GM10248 (cell line): ENCODE results near the gene GREB1.

Experiments used
- CTCF ChIA-PET: fragments of 300-600 bp; sonication (Branson Sonifier 250); formaldehyde crosslinking; extraction: SDS; loops from one replicate; lab custom pipeline; 2021; ENCODE audit warnings: antibody characterized with exemption; lab: Yijun Ruan, JAX
- POLR2A ChIA-PET: fragments of 350-650 bp; sonication (Branson Sonifier 250); formaldehyde crosslinking; extraction: SDS; loops from one replicate; lab custom pipeline; 2020; ENCODE audit warnings: antibody characterized with exemption; lab: Yijun Ruan, JAX
- DNase-seq: peaks from one replicate; pipeline ENCODE4 v3.0.0; 2012; ENCODE audit errors: extremely low spot score
- TF ChIP-seq, protein P1 (sequence below): IDR thresholded peaks from 2 replicates; pipeline ENCODE4 v1.5.1; 2012; ENCODE audit warnings: mild to moderate bottlenecking, low read depth; ENCODE audit errors: extremely low read depth, missing control alignments, control extremely low read depth

The GREB1 gene, protein sequence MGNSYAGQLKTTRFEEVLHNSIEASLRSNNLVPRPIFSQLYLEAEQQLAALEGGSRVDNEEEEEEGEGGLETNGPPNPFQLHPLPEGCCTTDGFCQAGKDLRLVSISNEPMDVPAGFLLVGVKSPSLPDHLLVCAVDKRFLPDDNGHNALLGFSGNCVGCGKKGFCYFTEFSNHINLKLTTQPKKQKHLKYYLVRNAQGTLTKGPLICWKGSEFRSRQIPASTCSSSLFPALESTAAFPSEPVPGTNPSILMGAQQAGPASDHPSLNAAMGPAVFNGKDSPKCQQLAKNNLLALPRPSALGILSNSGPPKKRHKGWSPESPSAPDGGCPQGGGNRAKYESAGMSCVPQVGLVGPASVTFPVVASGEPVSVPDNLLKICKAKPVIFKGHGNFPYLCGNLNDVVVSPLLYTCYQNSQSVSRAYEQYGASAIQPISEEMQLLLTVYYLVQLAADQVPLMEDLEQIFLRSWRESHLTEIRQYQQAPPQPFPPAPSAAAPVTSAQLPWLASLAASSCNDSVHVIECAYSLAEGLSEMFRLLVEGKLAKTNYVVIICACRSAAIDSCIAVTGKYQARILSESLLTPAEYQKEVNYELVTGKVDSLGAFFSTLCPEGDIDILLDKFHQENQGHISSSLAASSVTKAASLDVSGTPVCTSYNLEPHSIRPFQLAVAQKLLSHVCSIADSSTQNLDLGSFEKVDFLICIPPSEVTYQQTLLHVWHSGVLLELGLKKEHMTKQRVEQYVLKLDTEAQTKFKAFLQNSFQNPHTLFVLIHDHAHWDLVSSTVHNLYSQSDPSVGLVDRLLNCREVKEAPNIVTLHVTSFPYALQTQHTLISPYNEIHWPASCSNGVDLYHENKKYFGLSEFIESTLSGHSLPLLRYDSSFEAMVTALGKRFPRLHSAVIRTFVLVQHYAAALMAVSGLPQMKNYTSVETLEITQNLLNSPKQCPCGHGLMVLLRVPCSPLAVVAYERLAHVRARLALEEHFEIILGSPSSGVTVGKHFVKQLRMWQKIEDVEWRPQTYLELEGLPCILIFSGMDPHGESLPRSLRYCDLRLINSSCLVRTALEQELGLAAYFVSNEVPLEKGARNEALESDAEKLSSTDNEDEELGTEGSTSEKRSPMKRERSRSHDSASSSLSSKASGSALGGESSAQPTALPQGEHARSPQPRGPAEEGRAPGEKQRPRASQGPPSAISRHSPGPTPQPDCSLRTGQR (N-terminal part only)

DNA sequence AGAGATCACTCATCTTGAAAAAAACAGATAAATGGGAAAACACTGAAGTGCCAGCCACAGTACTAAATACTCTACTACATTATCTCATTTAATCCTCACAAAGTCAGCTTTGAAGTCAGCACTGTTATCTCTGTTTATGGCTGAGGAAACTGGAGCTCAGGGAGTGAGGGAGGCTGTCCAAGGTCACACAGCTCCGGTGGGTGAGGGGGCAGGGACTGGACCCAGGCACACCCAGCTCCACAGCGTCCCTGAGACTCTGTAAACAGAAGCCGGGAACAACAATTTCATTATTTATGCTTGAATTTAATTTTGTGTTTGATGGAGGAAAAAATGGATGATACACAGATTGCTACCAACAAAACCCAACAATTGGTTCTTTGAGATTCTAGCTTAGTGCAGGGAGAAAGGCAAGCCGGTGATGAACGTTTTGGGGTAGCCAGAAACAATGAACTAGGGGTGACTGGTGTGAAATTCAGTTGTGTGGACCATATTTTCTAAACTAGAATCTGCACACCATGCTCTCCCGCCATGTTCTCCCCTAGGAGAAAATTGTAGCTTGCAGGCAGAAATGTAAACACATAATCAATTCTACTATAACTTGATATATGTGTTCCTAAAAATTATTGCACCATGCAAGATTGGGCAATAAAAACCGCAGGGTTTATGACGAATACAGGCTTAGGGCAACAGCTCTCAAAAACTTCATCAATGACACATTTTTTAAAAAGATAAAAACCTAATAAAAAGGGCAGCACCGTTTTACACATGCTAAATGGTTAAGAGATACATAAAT lies at the start of gene GREB1:
Gene GREB1, plus strand, starts transcription at position 768 of the 793 bp plus-strand sequence. CDS start 22,570 bp downstream, outside the sequence.
- TF ChIP-seq, protein P1, sequence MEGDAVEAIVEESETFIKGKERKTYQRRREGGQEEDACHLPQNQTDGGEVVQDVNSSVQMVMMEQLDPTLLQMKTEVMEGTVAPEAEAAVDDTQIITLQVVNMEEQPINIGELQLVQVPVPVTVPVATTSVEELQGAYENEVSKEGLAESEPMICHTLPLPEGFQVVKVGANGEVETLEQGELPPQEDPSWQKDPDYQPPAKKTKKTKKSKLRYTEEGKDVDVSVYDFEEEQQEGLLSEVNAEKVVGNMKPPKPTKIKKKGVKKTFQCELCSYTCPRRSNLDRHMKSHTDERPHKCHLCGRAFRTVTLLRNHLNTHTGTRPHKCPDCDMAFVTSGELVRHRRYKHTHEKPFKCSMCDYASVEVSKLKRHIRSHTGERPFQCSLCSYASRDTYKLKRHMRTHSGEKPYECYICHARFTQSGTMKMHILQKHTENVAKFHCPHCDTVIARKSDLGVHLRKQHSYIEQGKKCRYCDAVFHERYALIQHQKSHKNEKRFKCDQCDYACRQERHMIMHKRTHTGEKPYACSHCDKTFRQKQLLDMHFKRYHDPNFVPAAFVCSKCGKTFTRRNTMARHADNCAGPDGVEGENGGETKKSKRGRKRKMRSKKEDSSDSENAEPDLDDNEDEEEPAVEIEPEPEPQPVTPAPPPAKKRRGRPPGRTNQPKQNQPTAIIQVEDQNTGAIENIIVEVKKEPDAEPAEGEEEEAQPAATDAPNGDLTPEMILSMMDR = no peak
- DNase-seq = no peak
- ChIA-PET CTCF (interaction anchor here (1.2 to 2.0 kb wide), 4 partner anchors 9 to 54 kb away, joined by 3 to 5 read pairs (median 4); no protein-coding TSS in a partner anchor), POLR2A (no interaction called here)

DNA sequence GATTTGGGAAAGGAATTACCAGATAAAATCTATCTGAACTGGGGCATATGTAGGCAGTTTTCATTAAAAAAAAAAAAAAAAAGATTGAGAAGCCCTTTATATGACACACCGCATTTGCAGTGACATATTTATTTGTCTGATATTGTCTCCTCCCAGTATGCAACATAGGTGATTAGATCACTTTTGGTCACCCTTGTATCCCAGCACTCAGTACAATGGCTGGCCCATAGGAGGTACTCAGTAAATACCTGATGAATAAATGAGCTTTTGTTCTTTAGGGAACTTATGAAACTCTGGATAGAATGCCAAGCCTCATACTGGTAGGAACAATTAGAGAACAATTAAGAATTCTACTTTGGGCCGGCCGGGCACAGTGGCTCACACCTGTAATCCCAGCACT lies 45.0 kb upstream of the GREB1 start:
- CTCF ChIA-PET = interaction anchor here (0.8 to 1.7 kb wide), 2 partner anchors 94 to 357 kb away, joined by 3 to 5 read pairs; no protein-coding TSS in a partner anchor
- TF ChIP-seq, protein P1 = no peak
- DNase-seq = no peak
- POLR2A ChIA-PET = no interaction called here

DNA sequence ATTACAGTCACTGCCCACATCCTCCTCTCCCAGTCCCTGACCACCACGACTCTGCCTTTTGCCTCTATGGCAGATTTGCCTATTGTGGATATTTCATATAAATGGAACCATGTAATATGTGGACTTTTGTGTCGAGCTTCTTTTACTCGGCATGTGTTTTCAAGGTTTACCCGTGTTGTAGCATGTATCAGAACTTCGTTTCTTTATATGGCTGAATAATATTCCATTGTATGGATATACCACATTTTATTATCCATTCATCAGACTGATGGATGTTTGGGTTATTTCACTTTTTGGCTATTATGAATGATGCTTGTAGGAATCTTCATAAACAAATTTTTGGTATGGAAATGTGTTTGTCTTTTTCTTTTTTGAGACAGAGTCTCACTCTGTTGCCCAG lies 43.7 kb upstream of the GREB1 start:
- CTCF ChIA-PET = interaction anchor here (1.8 kb wide), 1 partner anchor 92 kb away, joined by 11 read pairs; no protein-coding TSS in a partner anchor
- TF ChIP-seq, protein P1 = no peak
- POLR2A ChIA-PET = no interaction called here
- no peak for DNase-seq

DNA sequence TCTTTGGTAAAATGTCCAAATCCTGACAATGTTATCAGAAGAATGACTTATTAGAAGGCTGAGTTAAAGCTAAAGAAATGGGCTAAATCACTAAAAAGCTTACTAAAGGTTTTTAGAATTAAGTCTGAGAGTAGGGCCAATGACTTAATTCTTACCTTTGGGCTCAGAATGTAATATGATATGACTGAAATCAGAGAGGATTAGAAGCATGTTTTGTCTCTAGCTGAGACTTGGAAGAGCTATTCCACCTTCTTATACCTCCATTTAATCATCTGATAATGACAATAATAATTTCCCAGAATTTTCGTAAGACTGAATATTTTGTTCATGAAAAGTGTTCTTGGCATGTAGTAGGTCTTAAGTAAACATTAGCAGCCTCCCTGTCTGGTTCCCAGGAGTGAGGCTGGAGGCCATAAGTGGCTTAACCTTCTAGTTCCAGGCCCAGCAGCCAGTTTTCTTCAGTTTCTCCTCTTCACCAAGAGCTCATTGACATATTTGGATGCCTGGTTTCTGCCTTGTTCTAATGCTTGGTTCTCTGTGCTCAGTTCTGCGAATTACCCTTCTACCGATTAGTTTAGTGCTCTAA lies 42.4 kb upstream of the GREB1 start:
- no peak for DNase-seq
- TF ChIP-seq, protein P1 = no peak
- CTCF ChIA-PET = interaction anchor here (1.1 to 2.6 kb wide), 6 partner anchors 14 to 95 kb away, joined by 3 to 11 read pairs (median 4); no protein-coding TSS in a partner anchor
- POLR2A ChIA-PET = no interaction called here

DNA sequence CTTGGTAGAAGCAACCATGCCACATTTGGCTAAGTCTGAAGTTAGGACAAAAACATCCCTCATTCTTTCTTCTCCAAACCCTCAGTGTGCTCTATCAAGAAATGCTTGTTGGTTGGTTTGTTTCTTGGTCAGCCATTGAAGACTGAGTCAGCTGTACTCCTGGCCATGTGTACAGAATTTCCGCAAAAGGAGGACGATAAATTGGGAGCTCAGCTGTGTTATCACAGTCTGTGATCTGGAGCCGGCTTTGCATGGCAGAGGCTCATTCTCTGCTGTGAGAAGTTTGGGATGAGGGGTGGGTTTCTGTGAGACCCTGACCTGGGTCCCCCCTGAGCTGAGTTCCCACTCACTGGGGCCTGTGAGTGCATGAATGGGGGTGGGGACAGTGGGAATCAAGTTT lies 41.6 kb upstream of the GREB1 start:
- POLR2A ChIA-PET = no interaction called here
- TF ChIP-seq, protein P1 = no peak
- CTCF ChIA-PET = interaction anchor here (1.1 to 2.6 kb wide), 4 partner anchors 14 to 94 kb away, joined by 3 to 8 read pairs (median 3); no protein-coding TSS in a partner anchor
- DNase-seq = no peak
